Measurements from ENCODE around the gene CDHR2.

- TF ChIP-seq EZH2 (IDR thresholded peaks at IDR 0.05; ENCODE audit: insufficient read depth, poor library complexity, severe bottlenecking) = no peak
- TF ChIP-seq EZH2phosphoT487 (IDR thresholded peaks at IDR 0.05; ENCODE audit: insufficient read depth, low read depth) = no peak
Measured at GRCh38 chr5:176545737-176546509, 3.2 kb upstream of the CDHR2 start.
